GM23248 (cell line): Measurements from ENCODE around the gene TPM2.

Source experiments
- EZH2 ChIP-seq: fragments of 200-600 bp; sonication (generic); IDR thresholded peaks from 2 replicates; pipeline ENCODE4 v1.6.1; 2018; ENCODE audit warnings: antibody characterized with exemption, mild to moderate bottlenecking; ENCODE audit not compliant: insufficient read depth, poor library complexity, severe bottlenecking
- EZH2phosphoT487 ChIP-seq: fragments of 200-600 bp; sonication (generic); IDR thresholded peaks from 2 replicates; pipeline ENCODE4 v1.6.1; 2018; ENCODE audit warnings: antibody characterized with exemption, moderate library complexity, mild to moderate bottlenecking, low read depth; ENCODE audit not compliant: insufficient read depth

GRCh38 chr9:35690614-35691333 lies 1.0 kb upstream of the TPM2 start:
- TF ChIP-seq EZH2phosphoT487: no peak
- TF ChIP-seq EZH2: no peak
